ENCODE measurements around the gene INHBE.

Gene INHBE

GRCh38 chr12:57454213-57454565 is 918 bp upstream of the INHBE start:
- no peak overlapping the region for H3K9ac ChIP-seq (ENCODE audit: low read length)

GRCh38 chr12:57455374-57456144 is 452 bp downstream of the INHBE start:
- no peaks in the 10 kb centered on the region for H4K20me1 ChIP-seq (ENCODE audit: low read depth, low read length)
- H3F3A ChIP-seq (ENCODE audit: insufficient read depth) = peaks cover 9% of the 10 kb centered on the region; the same call in 1 of the 2 replicates
- H3K4me2 ChIP-seq (ENCODE audit: low read depth, low read length, poor library complexity, severe bottlenecking) = peak overlapping the region; percentile 54
- H3K9me2 ChIP-seq (replicated peaks; ENCODE audit: insufficient read depth, low read length) = no peaks in the 10 kb centered on the region
- no peak overlapping the region for H3K4me3 ChIP-seq (ENCODE audit: insufficient read depth, low read length, poor library complexity, severe bottlenecking)
- peak overlapping the region; percentile 15 for H2AFZ ChIP-seq (ENCODE audit: low read depth, low read length, severe bottlenecking)
- no peaks in the 10 kb centered on the region for H3K36me3 ChIP-seq (ENCODE audit: low read length)
- H3K27ac ChIP-seq (ENCODE audit: low read depth, low read length) = no peak overlapping the region
- peak overlapping the region; percentile 37; the same call in 1 of the 2 replicates for H3K9ac ChIP-seq (ENCODE audit: low read length)
- no peaks in the 10 kb centered on the region for H3K27me3 ChIP-seq (ENCODE audit: low read length)
- H3K9me3 ChIP-seq (ENCODE audit: insufficient read depth, low read length) = no peaks in the 10 kb centered on the region
- TF ChIP-seq CTCF (IDR thresholded peaks at IDR 0.05; ENCODE audit: insufficient read depth, low read length, poor library complexity, severe bottlenecking) (no peak), EZH2phosphoT487 (conservative IDR thresholded peaks at IDR 0.05; ENCODE audit: low read length) (no peak)
- no peaks in the 10 kb centered on the region for H3K79me2 ChIP-seq (ENCODE audit: insufficient read depth, low read length)

More at GRCh38 chr12:57454213-57454565, 918 bp upstream of the INHBE start:
- no peak overlapping the region for H3K27ac ChIP-seq (ENCODE audit: low read depth, low read length)
- no peaks in the 10 kb centered on the region for H3K27me3 ChIP-seq (ENCODE audit: low read length)
- no peaks in the 10 kb centered on the region for H3K9me3 ChIP-seq (ENCODE audit: insufficient read depth, low read length)
- H2AFZ ChIP-seq (ENCODE audit: low read depth, low read length, severe bottlenecking) = no peak overlapping the region
- H3K36me3 ChIP-seq (ENCODE audit: low read length) = no peaks in the 10 kb centered on the region
- H3K9me2 ChIP-seq (replicated peaks; ENCODE audit: insufficient read depth, low read length) = no peaks in the 10 kb centered on the region
- no peak overlapping the region for H3K4me3 ChIP-seq (ENCODE audit: insufficient read depth, low read length, poor library complexity, severe bottlenecking)
- 0 out of 2 replicates have a peak, but pooled peaks cover 5% of the 10 kb centered on the region for H3F3A ChIP-seq (ENCODE audit: insufficient read depth)
- no peaks in the 10 kb centered on the region for H3K79me2 ChIP-seq (ENCODE audit: insufficient read depth, low read length)
- no peaks in the 10 kb centered on the region for H4K20me1 ChIP-seq (ENCODE audit: low read depth, low read length)
- TF ChIP-seq CTCF (IDR thresholded peaks at IDR 0.05; ENCODE audit: insufficient read depth, low read length, poor library complexity, severe bottlenecking) = no peak
- TF ChIP-seq EZH2phosphoT487 (conservative IDR thresholded peaks at IDR 0.05; ENCODE audit: low read length) = no peak
- no peak overlapping the region for H3K4me2 ChIP-seq (ENCODE audit: low read depth, low read length, poor library complexity, severe bottlenecking)

GRCh38 chr12:57456145-57456700 is 1.1 kb downstream of the INHBE start:
- no peaks in the 10 kb centered on the region for H4K20me1 ChIP-seq (ENCODE audit: low read depth, low read length)
- H3K9me3 ChIP-seq (ENCODE audit: insufficient read depth, low read length) = no peaks in the 10 kb centered on the region
- no peaks in the 10 kb centered on the region for H3K27me3 ChIP-seq (ENCODE audit: low read length)
- no peak for TF ChIP-seq EZH2phosphoT487 (conservative IDR thresholded peaks at IDR 0.05; ENCODE audit: low read length)
- peak; percentile 77 for TF ChIP-seq CTCF (IDR thresholded peaks at IDR 0.05; ENCODE audit: insufficient read depth, low read length, poor library complexity, severe bottlenecking)
- peak overlapping the region; percentile 54 for H3K4me2 ChIP-seq (ENCODE audit: low read depth, low read length, poor library complexity, severe bottlenecking)
- no peaks in the 10 kb centered on the region; the same call in 1 of the 2 replicates for H3K79me2 ChIP-seq (ENCODE audit: insufficient read depth, low read length)
- peak overlapping the region; percentile 37; the same call in 1 of the 2 replicates for H3K9ac ChIP-seq (ENCODE audit: low read length)
- H3K27ac ChIP-seq (ENCODE audit: low read depth, low read length) = no peak overlapping the region
- no peaks in the 10 kb centered on the region for H3K9me2 ChIP-seq (replicated peaks; ENCODE audit: insufficient read depth, low read length)
- H2AFZ ChIP-seq (ENCODE audit: low read depth, low read length, severe bottlenecking) = no peak overlapping the region
- H3K36me3 ChIP-seq (ENCODE audit: low read length) = no peaks in the 10 kb centered on the region
- no peak overlapping the region for H3K4me3 ChIP-seq (ENCODE audit: insufficient read depth, low read length, poor library complexity, severe bottlenecking)
- H3F3A ChIP-seq (ENCODE audit: insufficient read depth) = peaks cover 14% of the 10 kb centered on the region
